ENCODE measurements around the gene GALNTL6.
A peak's percentile ranks its signal among the peaks of the same experiment; 100 is the strongest.

Gene GALNTL6

GRCh38 chr4:172776203-172776861 is 963.1 kb downstream of the GALNTL6 start:
- H3K4me3 ChIP-seq (ENCODE audit: low read depth, low read length) = no peak overlapping the region
- no peak for TF ChIP-seq CTCF (conservative IDR thresholded peaks at IDR 0.05; ENCODE audit: low read depth, low read length)
- peak; percentile 37 for DNase-seq (ENCODE audit: low read depth)

- no peak for TF ChIP-seq CTCF (conservative IDR thresholded peaks at IDR 0.05; ENCODE audit: low read depth, low read length)
- no peak overlapping the region for H3K4me3 ChIP-seq (ENCODE audit: low read depth, low read length)
- DNase-seq (ENCODE audit: low read depth) = no peak
Observed at GRCh38 chr4:172777729-172778431, 964.7 kb downstream of the GALNTL6 start.

- no peak overlapping the region for H3K4me3 ChIP-seq (ENCODE audit: low read depth, low read length)
- DNase-seq (ENCODE audit: low read depth) = no peak
- TF ChIP-seq CTCF (conservative IDR thresholded peaks at IDR 0.05; ENCODE audit: low read depth, low read length) = no peak
Observed at GRCh38 chr4:172778583-172778982, 965.4 kb downstream of the GALNTL6 start.

GRCh38 chr4:172780566-172781081 is 967.4 kb downstream of the GALNTL6 start:
- H3K4me3 ChIP-seq (ENCODE audit: low read depth, low read length) = no peak overlapping the region
- no peak for TF ChIP-seq CTCF (conservative IDR thresholded peaks at IDR 0.05; ENCODE audit: low read depth, low read length)
- DNase-seq (ENCODE audit: low read depth) = no peak

- no peak for TF ChIP-seq CTCF (conservative IDR thresholded peaks at IDR 0.05; ENCODE audit: low read depth, low read length)
- no peak overlapping the region for H3K4me3 ChIP-seq (ENCODE audit: low read depth, low read length)
- DNase-seq (ENCODE audit: low read depth) = no peak
Observed at GRCh38 chr4:172785613-172786012, 972.4 kb downstream of the GALNTL6 start.

- no peak for TF ChIP-seq CTCF (conservative IDR thresholded peaks at IDR 0.05; ENCODE audit: low read depth, low read length)
- no peak overlapping the region for H3K4me3 ChIP-seq (ENCODE audit: low read depth, low read length)
- DNase-seq (ENCODE audit: low read depth) = peak; percentile 34
Observed at GRCh38 chr4:172786039-172786792, 973.0 kb downstream of the GALNTL6 start.
